Frontal cortex (tissue), 4 donors: ENCODE results near the gene F11R. TPM values are rescaled to one million over a fixed set of nuclear protein-coding genes. Genes with fewer than 3 reads are reported as not detected.
"Not testable (repeated sequence)": the region's sequence is repeated elsewhere in the genome, so short reads cannot be mapped to it uniquely, and the experiment has no call there.

Experiments
- DNase-seq, 2 donors: peaks; one replicate each; pipeline ENCODE4 v3.0.0; 2012; ENCODE audit warnings: low spot score in 2 of 2
- FAIRE-seq: peaks from 2 replicates; lab custom pipeline; 2012; peaks lifted over from hg19 to GRCh38; lab: Jason Lieb, UNC
- total RNA-seq: library from RNA; depleted of rRNA; stranded (reverse); fragments of >200 nt; gene quantifications from one replicate; pipeline ENCODE4 v1.2.3, GENCODE V29; 2014
- donor health status: control.
- donor health status: control.
- donor health status: control.

The F11R gene
- total RNA-seq, 1 donor from 2014 or later = 9.4 TPM

DNA sequence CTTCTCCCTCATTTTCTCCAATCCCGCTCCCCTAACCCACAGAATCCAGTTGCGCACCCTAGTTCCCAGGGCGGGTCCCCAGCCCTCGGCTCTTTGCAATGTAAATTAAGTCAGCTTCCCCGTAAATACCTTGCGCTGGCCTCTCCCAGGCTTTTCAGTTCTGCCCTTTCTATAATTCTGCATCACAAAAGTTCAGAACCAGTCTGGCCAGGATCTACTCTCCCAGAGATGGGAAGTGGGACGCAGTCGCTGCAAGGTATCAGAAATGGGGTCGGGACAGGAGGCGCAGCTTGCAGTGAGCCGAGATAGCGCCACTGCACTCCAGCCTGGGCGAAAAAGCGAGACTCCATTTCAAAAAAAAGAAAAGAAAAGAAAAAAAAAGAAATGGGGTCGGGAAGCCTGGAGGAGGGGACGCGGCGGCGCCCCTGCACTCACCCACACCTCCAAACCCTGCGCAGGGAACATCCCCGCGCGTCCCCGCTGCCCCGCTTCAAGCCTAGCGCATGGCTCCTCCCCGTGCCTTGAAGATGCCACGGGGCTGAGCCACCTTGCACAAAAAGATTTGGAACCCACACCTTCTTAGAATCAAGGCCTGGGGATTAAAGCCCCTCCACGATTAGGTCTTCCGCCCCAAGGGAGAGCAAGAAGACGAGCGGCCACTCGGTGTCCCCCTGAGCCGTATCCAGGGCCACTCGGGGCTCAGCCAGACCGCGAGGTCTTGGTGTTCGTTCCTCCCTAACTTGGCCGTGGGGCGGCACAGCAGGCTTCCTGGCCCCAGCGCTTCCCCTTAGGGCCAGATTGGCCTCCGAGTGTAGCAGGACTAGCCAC is 39.2 kb downstream of the F11R start:
- FAIRE-seq (no peak), DNase-seq (no peak)

DNA sequence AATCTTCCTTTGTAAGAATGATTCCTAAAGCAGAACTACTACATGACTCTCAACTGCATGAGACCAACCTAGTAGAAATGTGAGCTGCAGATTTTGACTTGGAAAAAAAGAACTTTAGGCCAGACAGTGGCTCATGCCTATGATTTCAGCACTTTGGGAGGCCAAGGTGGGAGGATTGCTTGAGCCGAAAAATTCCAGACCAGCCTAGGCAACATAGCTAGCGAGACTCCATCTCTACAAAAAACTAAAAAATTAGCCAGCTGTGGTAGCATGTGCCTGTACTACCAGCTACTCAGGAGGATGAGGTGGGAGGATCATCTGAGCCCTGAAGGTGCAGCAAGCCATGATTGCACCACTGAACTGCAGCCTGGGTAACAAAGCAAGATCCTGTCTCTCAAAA is 41.7 kb downstream of the F11R start:
- FAIRE-seq = no peak
- DNase-seq = no peak

DNA sequence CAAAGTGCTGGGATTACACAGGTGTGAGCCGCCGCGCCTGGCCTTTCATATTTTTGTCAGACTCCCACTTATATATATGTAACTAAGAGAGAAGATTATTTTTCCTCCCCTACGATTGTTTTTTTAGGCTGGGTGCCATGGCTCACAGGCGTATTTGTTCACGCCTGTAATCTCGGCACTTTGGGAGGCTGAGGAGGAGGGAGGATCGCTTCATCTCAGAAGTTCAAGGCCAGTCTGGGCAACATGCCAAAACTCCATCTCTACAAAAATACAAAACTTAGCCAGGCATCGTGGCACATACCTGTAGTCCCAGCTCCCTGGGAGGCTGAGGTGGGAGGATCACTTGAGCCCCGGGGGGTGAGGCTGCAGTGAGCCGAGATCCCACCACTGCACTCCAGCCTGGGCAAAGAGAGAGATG is 42.4 kb downstream of the F11R start:
- no peak for FAIRE-seq
- no peak for DNase-seq

DNA sequence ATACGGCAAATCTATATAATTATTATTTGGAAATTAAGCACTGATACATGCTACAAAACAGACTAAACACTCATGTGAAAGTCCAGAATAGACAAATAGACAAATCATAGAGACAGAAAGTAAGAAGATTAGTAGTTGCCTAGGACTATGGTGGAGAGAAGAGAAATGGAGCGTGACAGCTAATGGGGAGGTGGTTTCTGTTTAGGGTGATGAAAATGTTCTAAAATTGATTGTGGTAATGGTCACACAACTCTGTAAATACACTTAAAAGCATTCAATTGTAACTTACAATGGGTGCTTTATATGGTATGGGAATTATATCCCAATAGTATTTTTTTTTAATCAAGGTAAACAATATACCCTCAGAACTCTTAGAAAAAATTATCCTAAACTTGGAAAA is 45.9 kb downstream of the F11R start:
- DNase-seq = no peak
- FAIRE-seq = no peak

DNA sequence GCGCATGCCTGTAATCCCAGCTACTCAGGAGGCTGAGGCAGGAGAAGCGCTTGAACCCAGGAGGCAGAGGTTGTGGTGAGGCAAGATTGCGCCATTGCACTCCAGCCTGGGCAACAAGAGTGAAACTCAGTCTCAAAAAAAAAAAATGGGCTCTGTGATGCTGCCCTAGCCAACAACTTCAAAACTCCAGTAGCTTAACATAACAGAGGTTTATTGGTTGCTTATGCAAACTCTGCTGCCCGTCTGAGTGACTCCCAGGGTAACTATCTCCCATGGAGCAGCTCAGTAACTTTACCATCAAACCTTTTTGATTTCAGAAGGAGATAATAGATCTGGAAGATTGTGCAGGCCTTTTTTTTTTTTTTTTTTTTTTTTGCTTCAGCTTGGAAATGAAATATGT is 47.5 kb downstream of the F11R start:
- FAIRE-seq (no peak), DNase-seq (no peak)

DNA sequence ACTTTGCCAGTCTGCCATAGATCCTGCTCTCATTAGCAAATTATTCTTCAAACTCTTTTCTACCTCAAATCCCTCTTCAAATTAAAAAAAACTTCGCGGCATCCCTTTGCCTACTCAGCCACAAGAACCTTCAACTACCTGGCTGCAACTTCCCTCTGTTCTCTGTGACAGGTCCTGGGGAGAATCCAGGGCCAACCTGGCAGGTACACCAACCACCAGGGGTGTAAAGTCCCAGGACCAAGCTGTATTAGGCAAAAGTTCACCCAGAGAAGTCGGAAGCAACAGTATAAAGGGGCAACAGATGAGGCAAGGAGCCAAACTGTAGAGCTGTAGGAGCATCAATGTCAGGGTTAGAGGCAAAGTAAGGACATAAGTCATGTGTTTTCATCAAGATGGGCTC is 48.0 kb downstream of the F11R start:
- DNase-seq (no peak), FAIRE-seq (no peak)

DNA sequence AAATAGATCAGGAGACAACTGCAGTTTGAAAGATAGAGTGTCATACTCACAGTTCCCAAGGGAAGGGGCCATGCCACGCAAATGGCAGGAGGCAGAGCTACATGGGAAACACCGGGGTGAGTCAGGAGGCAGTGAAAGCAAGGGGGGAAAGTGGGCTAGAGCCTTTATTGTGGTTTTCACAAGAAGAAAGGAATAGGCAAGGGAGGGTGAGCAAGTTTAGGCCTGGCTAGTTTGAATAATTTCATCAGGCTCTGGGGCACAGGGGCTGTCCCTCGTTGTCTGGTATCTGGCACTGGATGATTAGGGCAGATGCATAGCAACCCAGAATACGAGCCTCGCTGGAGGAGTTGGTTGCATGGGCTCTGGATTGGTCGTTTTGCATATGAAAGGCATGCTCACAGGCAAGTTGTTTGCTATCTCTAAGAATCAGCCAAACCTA is 49.3 kb downstream of the F11R start:
- no peak for DNase-seq

DNA sequence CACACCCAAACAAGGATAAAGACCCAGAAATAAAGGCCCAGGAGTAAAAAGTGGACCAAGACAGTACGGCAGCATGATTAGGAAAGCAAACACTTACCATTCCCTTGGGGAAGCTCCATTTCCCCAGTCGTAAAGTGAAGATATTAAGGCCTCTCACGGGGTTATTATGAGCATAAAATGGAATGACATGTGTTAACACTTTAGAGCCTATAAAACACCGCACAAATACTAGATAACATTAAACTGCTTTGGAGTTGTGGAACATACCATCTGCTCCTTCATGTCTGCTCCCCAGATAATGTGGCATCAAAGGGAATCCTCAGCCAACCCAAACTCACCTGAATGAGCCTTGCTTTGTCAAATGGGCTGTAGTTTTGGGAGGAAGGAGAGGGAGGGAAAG is 57.4 kb downstream of the F11R start:
- DNase-seq (no peak), FAIRE-seq (no peak)

More for the DNA sequence above, 49.3 kb downstream of the F11R start:
- no peak for FAIRE-seq

DNA sequence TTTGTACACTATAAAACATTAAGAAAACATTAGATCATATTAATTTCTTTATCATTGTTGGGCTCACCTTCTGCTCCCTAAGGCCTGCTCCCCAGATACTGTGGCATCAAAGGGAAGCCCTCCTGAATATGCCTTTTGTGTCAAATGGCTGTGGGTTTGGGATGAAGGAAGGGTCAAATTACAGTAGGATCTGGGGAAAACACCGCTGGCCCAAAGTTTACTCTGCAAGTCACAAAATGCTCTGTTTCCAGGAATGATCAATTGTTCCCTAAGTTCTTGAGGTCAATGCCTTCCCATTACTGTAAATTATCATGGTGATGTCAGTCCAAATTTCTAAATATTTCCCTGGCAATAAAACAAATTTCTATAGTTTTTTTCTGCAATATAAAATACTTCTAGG is 59.5 kb downstream of the F11R start:
- no peak for DNase-seq
- FAIRE-seq = no peak

DNA sequence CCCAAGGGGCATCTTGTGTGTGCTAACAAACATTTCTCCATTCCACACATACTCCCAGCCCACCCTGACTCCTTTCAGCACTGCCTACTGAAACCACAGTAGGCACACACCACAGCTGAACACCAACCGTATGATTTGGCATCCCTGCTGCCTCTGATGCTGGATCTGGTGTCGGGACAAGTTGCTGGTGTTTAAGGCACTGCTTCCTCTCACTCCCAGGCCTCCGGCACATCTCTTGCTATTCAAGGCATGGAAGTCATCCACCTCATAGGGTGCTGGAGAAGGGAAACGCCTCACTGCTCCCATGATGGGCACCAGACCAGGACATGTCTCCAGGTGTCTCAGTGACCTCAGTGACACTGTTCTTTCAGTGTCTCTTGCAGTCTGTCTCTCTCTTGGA is 64.0 kb downstream of the F11R start:
- DNase-seq (no peak), FAIRE-seq (no peak)

DNA sequence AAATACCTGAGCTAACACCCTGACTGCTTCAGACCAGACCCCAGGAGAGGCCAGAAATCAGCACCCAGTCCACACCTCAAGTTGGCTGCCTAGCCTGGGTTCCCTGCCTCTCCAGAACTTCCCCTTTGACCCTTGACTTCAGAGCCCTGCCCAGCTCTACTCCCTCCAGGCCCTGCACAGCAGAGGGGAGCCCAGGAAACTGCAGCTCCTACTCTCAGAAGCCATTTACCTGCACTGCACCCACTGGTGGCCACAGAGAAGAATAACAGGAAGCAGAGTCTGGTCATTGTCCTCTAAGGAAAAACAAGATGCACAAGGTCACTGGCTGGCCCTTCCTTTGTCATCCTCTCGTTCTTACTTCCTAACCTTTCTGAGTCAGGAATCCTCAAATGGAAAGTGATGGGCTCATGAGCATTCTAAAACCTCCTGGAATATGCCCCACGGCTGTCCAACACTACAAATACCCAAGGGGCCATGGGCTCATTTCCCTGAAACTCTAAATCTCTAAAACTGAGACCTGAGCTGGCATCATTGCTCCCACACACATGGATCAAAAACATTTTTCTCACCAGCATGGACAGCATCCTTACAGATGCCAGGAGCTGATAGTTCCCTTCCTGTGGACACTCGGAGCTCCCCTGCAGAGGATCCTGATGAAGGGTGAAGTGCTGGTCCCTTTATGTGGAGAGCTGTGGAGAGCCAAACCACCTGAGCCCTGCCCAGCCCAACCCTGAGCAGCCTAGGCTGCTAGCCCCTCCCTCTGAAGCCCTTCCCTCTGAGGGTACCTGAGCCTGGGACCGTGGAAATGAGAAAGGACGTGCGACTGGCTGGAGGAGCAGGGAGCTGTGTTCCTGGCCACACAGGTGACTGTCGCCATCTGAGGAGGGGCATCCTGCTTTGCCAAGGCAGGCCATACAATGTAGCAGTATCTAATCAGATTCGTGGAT is 66.5 kb downstream of the F11R start, which contains the start of gene ITLN2:
Gene ITLN2, minus strand, starts transcription at position 652 of the 947 bp plus-strand sequence. Its CDS starts 68 bp downstream, at position 584.
- FAIRE-seq (no peak), DNase-seq (no peak)

DNA sequence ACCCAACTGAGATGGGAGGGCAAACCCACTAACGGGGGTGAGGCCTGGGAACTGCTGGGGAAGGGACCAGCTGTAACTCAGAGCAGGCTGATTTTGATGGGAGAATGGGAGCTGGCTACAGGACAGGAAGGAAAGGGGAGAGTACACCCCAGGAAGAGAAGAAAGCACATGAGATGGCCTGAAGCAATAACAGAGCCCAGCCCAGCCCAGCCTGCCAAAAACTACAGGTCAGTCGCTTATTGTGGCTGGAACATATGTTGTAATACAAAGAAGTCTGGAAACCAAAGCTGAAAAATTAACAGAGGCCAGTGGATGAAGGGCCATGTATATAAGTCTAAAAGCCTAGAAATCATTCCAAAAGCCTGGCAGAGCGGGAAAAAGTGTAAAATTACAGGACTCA is 67.9 kb downstream of the F11R start:
- no peak for FAIRE-seq
- no peak for DNase-seq

DNA sequence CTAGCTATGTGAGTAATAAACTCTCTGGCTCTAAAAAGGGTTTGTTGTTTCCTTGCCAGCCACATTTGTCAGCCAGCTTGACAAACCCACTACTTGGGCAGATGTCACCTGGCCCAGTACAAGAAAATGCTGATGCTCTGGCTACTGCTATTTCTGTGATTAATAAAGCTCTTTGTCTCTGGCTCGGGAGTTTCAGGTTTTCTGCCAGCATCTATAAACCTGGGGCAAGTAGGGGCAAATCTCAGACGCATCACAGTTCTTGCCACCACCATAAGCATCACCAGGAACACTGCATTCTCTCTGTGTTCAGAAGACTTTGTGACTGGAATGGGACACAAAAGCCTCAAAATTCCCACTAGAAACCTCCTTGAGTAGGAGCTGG is 68.8 kb downstream of the F11R start:
- FAIRE-seq = no peak
- DNase-seq = no peak

DNA sequence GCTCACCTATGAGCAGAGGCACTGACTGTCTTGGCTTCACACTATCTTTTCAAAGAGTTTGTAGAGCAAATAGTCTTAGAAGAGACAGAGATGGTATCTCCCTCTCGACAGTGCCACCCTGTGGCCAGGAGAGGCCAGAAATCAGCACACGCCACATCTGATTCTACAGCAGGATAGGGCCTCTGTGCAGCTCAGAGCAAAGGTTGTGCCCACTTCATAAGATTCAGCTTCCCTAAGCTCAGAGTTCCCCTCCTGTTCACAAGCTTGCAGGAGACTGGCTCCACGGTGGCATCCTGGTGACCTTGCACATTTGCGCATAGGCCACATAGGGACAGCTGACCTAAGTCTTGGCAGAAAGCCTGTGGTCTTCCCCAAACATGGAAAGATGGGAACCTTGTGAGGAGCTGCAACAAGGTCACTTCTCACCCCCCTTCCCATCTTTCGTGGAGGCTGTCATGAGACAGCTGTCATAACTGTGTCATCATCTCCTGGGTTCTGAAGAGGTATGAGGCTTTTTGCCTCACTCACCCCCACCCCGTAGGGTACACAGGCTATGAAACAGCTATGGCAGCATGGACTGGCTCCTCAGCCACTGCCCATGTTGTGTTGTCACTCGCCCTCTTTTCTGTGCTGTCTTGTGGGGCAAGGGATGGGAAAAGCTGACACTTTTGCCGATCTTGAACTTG is 69.4 kb downstream of the F11R start:
- FAIRE-seq = no peak
- peak in 1 of 2 donors; percentile 47 for DNase-seq

DNA sequence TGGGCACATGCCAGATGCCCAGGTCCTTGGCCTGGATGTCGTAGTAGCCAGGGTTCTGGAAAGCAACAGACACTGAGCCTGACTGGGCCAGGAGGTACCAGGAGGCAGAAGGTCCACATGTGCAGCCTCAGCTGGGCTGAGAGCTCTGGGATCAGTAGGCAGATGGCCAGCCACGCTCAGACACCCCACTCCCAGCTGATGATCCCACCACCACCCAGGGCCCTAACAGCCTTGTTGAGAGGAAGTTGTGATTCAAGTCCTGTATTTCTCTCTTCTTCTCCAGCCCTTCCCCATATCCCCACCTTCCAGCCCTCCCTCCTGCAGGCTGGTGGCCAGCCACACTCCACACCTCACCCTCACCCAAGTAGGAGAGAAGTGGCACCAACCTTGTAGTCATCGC is 70.3 kb downstream of the F11R start:
- no peak for FAIRE-seq
- no peak for DNase-seq

DNA sequence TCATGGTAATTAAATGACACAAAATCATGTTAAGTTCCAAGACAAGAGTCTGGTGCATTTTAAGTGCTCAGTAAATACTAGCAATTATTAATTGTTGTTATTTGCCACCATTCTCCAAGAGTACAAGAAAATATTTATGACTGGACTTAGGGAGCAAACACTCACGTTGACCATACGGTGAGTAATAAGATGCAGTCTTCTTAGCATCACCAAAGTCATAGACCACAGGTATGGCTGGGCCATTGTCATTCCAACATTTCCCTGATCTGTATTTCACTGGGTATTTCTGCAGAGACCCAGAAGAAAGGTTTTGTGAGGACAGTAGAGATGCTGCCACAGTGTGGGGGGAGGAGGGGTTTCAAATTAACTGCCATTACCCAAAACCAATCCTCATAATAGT is 71.1 kb downstream of the F11R start:
- FAIRE-seq = no peak
- no peak for DNase-seq

DNA sequence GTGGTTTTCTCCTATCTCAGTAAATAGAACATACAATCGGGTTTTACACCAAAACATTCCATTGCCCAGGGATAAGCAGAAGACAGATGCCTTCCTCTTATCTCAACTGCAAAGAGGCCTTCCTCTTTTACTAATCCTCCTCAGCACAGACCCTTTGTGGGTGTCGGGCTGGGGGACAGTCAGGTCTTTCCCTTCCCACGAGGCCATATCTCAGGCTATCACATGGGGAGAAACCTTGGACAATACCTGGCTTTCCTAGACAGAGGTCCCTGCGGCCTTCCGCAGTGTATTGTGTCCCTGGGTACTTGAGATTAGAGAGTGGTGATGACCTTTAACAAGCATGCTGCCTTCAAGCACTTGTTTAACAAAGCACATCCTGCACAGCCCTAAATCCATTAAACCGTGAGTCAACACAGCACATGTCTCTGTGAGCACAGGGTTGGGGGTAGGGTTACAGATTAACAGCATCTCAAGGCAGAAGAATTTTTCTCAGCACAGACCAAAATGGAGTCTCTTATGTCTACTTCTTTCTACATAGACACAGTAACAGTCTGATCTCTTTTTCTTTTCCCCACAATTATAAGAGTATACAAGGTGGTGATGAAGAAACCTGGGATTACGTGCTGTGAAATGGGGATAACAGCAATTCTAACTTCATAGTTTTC is 71.6 kb downstream of the F11R start:
- DNase-seq, FAIRE-seq: not testable (repeated sequence)

DNA sequence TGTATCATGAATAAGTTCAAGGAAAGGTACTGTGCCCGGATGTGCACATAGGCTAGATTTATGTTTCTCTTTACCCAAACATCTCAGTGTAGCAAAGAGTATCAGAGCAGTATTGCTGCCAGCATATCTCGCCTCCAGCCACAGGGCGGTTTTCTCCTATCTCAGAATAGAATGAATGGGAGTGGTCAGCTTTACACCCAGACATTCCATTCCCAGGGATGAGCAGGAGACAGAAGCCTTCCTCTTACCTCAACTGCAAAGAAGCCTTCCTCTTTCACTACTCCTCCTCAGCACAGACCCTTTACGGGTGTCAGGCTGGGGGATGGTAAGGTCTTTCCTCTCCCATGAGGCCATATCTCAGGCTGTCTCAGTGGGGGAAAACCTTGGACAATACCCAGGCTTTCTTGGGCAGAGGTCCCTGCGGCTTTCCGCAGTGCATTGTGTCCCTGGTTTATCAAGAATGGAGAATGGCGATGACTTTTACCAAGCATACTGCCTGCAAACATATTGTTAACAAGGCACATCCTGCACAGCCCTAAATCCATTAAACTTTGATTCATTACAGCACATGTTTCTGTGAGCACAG is 73.7 kb downstream of the F11R start:
- DNase-seq, FAIRE-seq: not testable (repeated sequence)

DNA sequence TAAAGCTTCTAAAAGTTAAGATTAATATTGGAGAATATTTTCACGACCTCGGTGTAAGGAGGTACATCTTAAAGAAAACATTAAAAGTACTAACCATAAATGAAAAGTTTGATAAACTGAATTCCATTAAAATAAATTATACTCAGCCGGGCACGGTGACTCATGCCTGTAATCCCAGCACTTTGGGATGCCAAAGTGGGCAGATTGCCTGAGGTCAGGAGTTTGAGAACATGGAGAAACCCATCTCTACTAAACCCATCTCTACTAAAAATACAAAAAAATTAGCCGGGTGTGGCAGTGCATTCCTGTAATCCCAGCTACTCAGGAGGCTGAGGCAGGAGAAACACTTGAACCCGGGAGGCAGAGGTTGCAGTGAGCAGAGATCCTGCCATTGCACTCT is 75.1 kb downstream of the F11R start:
- DNase-seq, FAIRE-seq: not testable (repeated sequence)
